NCI-H2029 treated with DMSO at 0.1 percent for 48 hours (cell line): Measurements from ENCODE around the gene MRPS6.
A peak's percentile ranks its signal among the peaks of the same experiment; 100 is the strongest.

ENCODE experiments used
- DNase-seq: peaks from one replicate; lab custom pipeline; 2025; lab: John Stamatoyannopoulos, UW

Gene MRPS6

DNA sequence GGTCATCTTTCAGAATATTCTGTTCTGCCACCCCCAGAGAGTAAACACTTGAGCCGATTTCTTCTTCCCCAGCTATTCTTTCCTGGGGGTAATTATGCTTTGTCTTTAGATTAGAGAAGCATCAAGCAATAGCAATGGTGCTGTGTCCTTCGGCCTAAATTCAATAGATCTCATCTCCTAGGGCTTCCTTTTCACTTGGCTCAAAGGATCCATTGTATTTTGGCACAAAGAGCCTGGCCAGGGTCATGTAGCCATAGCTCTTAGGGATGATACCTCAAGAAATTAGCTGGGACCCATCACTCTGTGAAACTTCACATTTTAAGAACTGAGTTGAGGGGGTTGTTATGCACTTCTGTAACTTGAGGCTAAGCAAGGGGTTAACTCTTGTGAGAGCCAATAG lies 27.0 kb downstream of the MRPS6 start:
- no peak for DNase-seq

DNA sequence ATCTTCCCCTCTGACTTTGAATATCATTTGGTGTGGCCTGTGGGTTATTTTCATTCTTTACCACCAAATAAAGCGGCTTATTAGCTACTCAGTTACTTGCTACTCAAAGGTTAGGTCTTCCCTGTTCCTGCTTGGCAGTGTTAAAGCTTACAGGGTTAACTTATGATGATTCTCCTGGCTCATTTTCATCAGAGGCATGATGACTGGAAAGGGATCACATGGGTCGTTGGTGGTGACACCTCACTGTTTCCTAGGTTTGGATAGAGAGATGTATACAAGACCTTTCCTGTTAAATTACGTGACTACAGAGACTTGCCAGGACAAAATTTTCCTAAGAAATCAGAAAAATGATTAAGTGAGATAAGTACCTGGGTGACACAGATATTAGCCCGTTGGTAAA lies 27.4 kb downstream of the MRPS6 start:
- DNase-seq: no peak

DNA sequence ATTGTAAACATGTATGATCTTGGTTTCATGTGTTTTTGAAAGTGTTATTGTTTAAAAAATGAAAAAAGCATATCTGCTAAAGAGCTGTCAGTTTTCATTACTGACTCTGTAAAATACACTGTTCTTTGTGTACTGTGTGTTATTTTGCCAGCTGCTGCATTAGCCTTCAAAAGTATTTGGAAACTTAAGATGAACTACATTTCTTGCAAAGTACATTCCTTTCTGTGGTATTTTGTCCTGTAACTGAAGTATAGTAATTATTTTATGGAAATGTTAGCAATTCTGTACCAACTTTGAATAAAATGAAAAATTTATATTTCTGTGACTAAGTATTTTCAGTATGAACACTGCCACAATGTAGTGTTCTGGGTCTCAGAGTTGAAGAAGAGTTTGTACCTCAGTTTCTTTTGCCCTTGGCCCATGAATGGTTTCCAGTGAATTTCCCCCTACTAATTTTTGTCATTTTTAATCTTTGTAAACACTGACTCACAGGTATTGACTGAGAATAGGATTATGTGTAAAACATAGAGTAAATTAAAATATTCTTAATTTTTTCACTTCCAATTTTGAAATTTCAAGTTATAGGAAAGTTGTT lies 32.7 kb downstream of the MRPS6 start:
- DNase-seq: no peak

DNA sequence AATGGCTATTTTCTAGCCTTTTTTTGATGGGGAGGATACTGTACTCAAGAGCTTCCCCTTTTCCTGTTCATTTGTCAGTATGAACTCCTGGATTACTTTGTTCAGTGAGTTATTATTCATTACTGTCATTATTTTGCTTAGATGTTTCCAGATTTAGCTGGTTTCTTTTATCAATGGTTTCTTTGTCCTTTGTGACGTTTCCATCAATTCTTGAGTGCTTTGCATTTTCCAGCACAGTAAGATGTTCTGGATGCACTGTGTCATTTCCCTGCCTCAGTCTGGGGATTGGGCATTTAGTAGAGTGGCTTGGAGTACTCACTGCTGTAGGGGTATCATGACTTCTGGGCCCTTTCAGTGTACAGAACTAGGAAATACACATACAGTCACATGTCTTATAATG lies 34.2 kb downstream of the MRPS6 start:
- DNase-seq: no peak

DNA sequence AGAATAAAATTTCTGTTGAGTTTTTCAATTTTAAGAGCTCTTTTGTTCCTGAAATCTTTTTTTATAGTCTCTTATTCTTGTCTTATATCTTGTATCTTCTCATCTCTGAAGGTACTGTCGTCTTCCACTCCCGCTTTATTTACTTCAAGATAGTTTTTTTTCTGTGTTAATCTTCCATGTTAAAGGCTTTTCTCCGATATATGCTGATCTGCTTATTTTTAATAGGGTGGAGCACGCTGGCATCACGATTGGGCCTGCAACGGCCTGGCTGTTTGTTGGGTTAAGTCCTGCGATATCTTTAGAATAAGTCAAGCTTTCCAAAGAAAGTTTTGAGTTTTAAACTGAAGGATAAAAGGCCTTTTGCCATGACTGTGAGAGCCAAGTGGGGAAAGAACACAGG lies 35.7 kb downstream of the MRPS6 start:
- no peak for DNase-seq

DNA sequence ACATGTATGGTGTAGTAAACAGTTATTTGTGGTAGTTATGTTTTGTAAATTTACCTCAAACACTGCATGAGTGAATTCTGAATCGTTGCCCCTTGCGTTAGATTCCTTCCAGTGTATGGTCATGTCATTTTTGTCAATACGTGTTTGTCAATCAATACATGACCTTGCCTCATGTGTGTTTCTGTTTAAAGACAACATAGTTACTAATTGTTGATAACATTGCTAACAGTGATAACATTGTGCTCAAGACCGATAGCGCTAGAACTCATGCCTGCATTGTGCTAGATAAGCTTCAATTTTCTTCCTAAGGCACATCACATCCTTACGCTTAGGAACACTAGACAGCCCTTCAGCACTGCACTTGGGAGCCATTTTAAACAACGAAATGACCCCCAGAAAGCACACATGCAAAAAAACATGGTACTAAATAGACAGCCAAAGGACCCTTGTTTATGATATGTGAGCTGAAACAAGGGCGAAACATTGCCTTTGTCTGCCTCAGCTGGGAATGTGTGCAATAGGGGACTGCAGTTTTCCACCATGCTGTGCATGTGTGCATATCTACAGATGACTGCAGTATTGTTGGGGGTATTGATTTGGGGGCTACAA lies 37.3 kb downstream of the MRPS6 start:
- no peak for DNase-seq

DNA sequence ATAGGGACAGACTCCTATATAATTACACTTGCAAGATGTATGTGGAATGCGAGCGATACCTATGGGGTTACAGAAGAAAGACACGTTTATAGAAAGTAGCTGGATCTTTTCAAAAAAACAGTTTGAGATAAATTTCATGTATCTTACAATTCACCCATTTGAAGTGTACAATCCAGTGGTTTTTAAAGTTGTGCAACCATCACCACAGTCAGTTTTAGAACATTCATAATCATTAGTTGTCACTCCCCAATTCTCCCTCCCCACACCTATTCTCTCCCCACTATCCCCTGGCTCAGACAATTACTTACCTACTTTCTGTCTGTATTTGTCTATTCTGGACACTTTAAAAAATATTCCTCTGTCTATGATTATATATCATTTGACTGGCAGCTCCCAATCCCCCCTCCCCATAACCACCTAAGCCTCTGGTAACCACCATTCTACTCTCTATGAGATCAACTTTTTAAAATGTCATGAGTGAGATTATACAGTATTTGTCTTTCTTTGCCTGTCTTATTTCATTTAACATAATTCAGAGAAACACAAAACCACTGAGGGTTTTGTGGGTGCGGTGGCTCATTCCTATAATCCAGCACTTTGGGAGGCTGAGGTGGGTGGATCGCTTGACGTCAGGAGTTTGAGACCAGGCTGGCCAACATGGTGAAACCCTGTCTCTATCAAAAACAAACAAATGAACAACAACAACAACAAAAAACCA lies 39.1 kb downstream of the MRPS6 start:
- no peak for DNase-seq

DNA sequence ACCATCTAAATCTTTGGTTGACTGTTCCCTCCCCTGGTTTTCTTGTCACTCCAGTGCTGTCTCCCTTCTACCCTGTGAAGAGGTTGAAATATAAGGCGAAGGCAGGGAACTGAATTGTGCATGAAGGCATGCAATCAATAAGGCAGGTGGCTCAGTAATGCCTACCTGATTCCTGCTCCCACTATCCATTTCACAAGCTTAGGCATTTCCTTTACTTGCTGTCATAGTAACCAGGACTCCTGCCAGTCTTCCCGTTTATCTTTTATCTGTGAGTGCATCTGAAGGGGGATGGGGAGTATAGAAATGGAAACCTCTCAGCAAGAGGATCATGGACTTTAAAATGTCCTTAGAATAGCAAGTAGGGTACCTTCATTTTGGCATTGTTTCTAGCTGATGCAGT lies 40.5 kb downstream of the MRPS6 start:
- DNase-seq: peak; percentile 41

DNA sequence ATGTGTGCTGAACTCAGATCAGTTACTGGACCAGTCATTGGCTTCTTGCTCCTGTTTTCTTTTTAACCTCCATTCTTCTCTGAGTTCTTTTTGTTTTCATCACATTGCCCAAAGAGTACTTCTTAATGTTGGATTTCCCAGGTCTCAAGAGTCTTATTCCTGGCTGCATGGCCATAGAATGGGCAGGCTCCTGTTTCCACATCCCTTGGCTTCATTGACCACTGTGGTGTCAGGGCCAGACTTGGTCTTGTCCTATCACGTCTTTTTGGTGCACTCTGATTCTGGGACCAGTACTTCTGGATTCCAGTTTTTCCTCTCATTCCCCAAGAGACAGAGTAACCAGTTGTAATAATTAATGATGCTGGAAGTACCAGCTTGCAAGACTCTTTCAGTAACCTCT lies 41.8 kb downstream of the MRPS6 start:
- no peak for DNase-seq

DNA sequence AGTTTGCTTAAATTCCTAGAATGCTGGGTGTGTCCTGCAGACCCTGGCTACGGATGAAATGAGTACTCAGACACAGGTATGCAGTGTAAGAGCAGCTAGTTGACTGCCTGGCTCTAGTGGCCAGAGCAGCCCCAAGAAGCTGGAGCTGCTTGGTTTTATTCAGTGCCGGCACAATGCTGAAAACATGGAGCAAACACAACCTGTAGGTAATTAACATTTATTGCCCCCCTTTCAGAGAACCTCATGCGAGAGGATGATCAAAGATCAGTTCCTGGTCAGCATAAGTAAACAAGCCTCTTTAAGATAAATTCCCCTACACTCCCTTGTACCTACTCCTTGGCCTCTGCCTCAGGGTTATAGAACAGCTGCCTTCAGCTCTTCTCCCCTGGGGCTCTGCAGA lies 43.2 kb downstream of the MRPS6 start:
- no peak for DNase-seq

DNA sequence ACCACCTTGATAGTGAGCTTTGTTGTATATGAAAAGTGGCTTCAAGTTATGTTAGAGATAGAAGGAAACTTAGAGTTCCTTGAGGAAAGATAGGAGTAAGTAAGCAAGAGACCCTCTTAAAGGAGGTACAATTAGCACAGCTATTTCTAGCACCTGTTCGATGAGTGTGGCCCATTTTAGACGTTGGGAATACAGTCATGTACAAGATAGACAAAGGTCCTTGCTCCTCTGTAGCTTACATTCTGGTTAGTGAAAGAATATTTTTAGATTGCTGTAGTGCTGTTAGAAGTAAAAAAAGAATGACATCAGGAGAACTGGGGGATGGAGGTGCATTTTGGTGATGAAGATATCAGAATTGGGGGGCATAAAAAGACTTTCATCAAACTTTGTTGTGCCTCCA lies 47.5 kb downstream of the MRPS6 start:
- DNase-seq: no peak

DNA sequence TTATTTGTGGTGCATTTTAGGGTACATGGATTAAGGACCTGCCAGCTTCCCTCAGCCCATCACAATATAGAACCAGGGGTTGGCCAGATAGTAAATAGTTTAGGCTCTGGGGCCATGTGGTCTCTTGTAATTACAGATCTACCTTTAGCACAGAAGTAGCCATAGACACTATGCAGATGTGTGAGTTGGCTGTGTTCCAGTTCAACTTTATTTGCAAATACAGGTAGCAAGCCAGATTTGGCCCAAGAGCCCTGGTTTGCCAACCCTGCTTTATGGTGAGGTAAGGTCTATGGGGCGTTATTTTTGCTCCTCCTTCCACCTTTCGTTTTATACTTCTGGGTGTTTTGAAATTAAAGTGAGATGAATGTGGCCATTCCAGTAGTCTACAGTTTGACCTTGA lies 48.7 kb downstream of the MRPS6 start:
- DNase-seq: peak; percentile 9

DNA sequence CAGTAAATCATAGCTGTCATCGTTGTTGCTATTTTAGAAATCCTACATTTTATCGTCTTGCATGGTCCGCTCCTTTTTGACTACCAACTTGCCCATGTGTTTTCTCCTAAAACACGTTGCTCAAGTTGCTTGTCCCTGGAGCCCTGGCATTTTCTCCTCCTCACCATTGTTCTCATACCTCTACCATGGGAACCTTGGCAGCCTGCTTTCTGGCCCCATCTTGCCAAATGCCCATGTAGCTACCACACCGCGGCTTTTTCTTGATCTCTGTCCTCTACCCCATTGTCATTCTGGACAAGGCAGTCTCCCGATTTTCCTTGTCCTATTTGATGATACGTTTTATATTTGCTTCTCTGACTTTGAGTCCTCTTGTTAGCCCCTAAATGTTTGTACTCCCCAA lies 50.2 kb downstream of the MRPS6 start:
- DNase-seq: no peak

DNA sequence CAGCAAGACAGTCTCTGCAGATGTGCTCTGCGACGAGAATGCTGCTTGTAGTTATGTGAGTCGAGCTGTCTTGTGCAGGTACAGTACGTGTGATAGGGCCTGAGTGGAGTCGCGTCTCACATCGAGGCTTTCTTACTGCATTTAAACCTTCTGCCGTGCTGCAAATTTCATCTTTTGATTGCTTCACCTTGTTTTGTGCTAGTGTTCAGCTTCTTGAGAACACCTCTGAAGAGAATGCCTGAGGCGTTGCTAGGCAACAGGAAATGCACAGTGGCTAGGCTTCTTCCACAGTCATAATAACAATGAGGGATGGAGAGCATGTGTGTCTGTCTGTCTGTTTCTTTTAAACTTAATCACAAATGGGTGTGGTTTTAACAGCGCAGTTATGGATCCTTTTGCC lies 52.9 kb downstream of the MRPS6 start:
- no peak for DNase-seq

DNA sequence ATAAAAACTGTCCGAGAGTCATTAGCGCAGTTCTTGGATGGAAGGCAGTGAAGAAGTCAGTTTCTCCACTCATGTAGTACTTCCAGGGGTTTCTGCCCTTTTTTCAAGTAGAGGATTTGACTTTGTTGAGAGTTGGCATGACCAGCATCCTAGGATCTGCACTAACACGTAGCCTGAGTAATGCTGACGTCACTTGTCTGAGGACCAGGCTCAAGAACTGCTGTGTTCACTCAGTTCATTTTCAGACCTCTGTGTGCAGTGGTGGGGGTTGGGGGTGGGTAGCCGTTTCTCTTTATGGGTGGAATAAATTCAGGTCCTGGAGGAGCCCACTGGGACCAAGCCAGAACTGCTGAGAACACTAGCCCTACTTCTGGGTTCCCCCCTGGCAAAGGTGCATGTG lies 53.3 kb downstream of the MRPS6 start:
- DNase-seq: no peak

DNA sequence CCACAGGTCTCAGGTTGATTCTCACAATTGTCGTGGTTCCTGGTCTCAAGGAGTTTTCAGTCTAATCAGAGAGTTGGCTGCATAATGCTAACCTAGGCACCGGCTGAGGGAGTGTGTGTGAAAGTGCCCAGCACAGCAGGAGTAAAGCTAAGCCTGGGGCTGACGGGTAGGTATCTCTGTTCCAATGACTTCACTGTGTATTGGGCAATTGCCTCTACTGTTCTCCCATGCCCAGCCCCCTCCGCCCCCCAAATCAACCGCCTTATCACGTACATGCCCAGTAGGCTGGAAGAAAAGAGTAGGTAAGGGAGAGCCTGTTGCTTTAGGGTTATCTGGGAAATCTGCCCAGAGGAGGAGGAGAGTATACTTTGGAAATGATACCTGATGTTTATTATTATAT lies 54.7 kb downstream of the MRPS6 start:
- no peak for DNase-seq

DNA sequence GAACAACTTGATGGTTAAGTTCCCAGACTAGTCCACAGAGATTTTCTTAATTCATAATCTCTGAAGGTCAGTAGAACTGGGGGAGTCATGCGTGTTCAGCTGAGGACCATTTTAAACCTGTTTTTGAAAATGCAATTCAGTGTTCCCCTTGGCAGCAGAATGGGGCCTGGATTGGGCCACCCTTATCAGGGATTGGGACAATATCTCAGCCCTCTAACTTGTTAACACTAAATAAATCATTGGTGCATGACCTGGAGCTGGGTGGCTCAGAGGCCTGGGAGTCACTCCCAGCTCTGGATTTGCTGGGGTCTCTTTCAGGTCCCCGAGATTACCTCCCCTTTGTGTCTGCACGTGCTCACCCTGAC lies 55.3 kb downstream of the MRPS6 start:
- DNase-seq: no peak

DNA sequence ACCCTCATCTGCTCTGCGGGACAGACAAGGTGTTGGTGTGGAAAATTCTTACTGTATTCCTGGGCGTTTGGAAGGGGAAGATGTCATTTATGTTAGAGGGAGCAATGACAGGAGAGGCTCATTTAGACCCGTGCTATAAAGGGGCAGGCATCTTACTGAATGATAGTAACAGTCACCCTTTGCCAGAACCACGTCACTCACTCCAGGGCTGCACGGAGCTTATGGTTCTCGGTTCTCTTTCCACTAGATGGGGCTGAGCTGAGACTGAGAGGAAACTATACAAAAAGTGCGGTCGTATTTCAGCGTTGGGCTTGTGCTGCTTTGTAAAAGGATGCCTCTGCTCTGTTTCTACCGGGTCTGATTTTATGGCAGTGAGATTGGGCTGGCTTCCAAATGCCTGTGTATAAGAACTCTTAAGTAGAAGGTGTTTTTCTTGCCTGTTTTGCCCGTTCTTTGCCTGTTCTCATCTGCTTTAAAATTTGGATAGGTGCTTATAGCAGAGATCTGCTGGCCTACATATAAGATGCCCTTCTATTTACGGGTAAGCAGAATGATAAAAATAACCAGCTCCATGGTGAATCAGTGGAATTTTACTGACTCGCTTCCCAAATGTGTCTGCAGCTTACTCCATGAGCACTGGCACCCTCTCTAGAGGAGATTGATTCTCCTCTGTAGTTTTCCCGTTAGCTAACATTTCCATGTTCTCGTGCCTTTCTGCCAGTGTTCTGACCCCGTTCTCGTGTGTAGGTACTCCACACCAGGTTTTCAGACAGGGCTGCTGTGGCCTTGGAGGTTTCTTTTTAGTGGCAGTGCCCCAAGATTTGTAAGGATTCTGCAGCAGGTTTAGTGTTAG lies 55.9 kb downstream of the MRPS6 start:
- peak; percentile 90 for DNase-seq

DNA sequence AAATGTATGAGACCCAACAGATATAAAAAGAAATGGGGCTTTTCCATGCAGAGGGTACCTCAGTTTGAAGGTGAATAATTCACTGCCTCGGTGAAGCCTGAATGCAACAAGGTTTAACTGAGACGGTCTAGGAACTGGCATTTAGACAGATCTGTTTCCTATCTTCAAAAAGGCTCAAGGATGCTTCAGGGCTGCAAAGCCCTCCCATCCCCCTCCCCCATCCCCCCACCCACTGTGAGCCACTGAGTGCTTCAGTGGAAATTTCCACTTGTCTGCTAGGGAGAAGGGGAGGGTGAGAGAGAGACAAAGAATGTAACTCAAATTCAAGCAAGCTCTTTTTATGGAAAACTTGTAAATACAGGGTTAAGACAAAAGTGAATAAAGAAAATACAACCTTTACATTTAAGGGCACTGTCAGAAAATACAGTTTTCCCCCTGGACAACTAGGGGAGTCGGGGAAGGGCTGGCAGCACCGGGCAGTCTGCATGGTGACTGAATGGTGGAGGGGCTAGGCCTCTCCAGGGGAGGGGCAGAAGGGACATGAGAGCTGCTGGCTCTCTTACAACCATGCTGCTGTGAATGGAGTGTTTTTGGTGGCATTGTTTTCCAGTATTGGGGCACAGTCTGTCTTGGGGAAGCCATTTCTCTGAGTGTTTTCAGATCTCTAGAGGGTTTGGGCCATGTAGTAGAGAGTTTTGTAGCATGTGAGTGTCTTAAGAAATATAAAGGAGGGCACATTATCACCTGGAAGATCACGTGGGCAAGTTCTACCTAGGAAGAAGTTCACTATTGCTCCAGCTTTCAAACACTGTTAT lies 56.7 kb downstream of the MRPS6 start:
- no peak for DNase-seq

DNA sequence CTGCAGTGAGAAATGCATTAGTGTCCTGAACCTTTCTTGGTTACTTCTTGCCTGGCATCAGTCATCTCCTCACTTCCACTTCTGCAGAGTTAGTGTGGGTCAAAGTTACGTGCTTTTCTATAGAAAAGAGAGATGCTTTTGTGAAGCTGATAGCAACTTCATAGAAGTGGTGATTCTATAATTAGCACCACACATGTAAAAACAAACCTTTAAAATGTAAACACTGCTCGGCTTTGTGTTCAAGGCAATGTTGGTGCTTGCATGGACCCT lies 57.3 kb downstream of the MRPS6 start:
- no peak for DNase-seq

DNA sequence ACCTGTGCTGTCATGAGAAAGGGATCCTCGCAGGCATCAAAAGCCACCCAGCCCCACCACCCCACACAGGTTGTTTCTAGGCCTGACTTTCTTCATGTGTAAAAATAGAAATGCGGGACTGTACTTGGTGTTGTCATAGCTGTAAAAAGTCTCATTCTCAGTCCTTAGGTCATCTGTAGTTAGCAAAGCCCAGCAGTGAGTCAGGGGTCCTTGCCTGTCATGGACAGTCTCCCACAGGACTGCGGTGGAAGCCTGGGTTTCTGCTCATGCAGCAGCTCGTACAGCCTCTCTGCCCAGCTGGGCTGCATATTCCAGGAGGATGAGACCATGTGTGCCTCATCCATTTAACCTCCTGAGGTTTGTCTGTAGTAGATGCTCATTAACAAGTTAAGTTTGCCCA lies 58.2 kb downstream of the MRPS6 start:
- no peak for DNase-seq

DNA sequence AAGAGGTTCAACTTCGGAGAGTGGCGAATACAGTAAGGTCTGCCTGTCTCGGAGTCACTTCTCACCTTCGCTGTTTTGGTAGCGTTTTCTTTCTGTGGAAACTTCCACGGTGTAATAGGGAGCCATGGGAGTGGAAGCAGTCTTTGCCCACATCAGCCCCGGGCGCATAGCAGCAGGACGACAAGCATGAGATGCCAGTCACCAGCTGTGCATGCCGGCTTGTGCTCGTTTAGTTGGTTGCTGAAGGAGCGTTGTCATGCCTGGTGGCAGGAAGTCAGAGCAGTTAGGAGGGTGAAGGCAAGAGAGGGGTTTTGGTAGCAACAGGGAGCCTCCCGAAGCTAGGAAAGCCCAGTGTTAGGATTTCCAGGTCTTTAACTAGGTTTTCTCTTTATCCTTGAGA lies 58.8 kb downstream of the MRPS6 start:
- no peak for DNase-seq
